ENCODE results near the gene PDE9A. TPM values are rescaled to one million over a fixed set of nuclear protein-coding genes. Genes with fewer than 3 reads are reported as not detected.
"Not testable (repeated sequence)": the region's sequence is repeated elsewhere in the genome, so short reads cannot be mapped to it uniquely, and the experiment has no call there.

The PDE9A gene
- total RNA-seq, 4 donors from 2014 or later, result 26.7 to 30.6 (median 28.7) TPM

GRCh38 chr21:42796327-42797062, 143.1 kb downstream of the PDE9A start:
- 54 to 68% methylated on average over 12 to 13 of the region's 13 CpGs for whole genome bisulfite sequencing, 2 donors
- no peak for DNase-seq (ENCODE audit: low spot score in 2 of 2)
- peaks cover 0 to 3% of the 10 kb centered on the region in 2 donors for H3K27me3 ChIP-seq
- H3K9me3 ChIP-seq, result no peaks in the 10 kb centered on the region
- H3K36me3 ChIP-seq, result no peaks in the 10 kb centered on the region
- H3K4me1 ChIP-seq, result no peaks in the 10 kb centered on the region
- no peak overlapping the region for H3K27ac ChIP-seq
- TF ChIP-seq POLR2A (IDR thresholded peaks at IDR 0.05) (no peak), CTCF (IDR thresholded peaks at IDR 0.05) (no peak), EP300 (IDR thresholded peaks at IDR 0.05) (no peak)
- no peak overlapping the region for H3K4me3 ChIP-seq

- Histone ChIP-seq H3K4me3 (no peak overlapping the region), H3K36me3 (no peaks in the 10 kb centered on the region), H3K9me3 (no peaks in the 10 kb centered on the region), H3K4me1 (no peaks in the 10 kb centered on the region), H3K27ac (no peak overlapping the region), H3K27me3 (peaks cover 0 to 3% of the 10 kb centered on the region in 2 donors)
- no peak for DNase-seq (ENCODE audit: low spot score in 2 of 2)
- no peak for TF ChIP-seq CTCF (IDR thresholded peaks at IDR 0.05)
- no peak for TF ChIP-seq POLR2A (IDR thresholded peaks at IDR 0.05)
- TF ChIP-seq EP300 (IDR thresholded peaks at IDR 0.05), result no peak
- 81 to 82% methylated on average over 7 of the region's 7 CpGs for WGBS, 2 donors
These were observed 144.1 kb downstream of the PDE9A start for GRCh38 chr21:42797522-42797921.

GRCh38 chr21:42798106-42798505, 144.7 kb downstream of the PDE9A start:
- 88 to 95% methylated on average over 6 of the region's 6 CpGs for WGBS, 2 donors
- peaks cover 0 to 3% of the 10 kb centered on the region in 2 donors for H3K27me3 ChIP-seq
- no peaks in the 10 kb centered on the region for H3K4me1 ChIP-seq
- no peak for DNase-seq (ENCODE audit: low spot score in 2 of 2)
- H3K4me3 ChIP-seq, result no peak overlapping the region
- no peaks in the 10 kb centered on the region for H3K9me3 ChIP-seq
- no peak overlapping the region for H3K27ac ChIP-seq
- H3K36me3 ChIP-seq, result no peaks in the 10 kb centered on the region
- TF ChIP-seq EP300 (IDR thresholded peaks at IDR 0.05) (no peak), POLR2A (IDR thresholded peaks at IDR 0.05) (no peak), CTCF (IDR thresholded peaks at IDR 0.05) (no peak)

GRCh38 chr21:42799516-42799915, 146.1 kb downstream of the PDE9A start:
- H3K36me3 ChIP-seq, result no peaks in the 10 kb centered on the region
- H3K4me3 ChIP-seq, result no peak overlapping the region
- DNase-seq (ENCODE audit: low spot score in 2 of 2), result no peak
- no peaks in the 10 kb centered on the region for H3K9me3 ChIP-seq
- no peaks in the 10 kb centered on the region for H3K27me3 ChIP-seq
- TF ChIP-seq CTCF (IDR thresholded peaks at IDR 0.05) (no peak), POLR2A (IDR thresholded peaks at IDR 0.05) (no peak), EP300 (IDR thresholded peaks at IDR 0.05) (no peak)
- no peak overlapping the region for H3K27ac ChIP-seq
- H3K4me1 ChIP-seq, result no peaks in the 10 kb centered on the region
- 76 to 79% methylated on average over 9 of the region's 9 CpGs for WGBS, 2 donors

- WGBS, 2 donors, result 77 to 79% methylated on average over 5 of the region's 5 CpGs
- H3K4me1 ChIP-seq, result no peaks in the 10 kb centered on the region
- no peaks in the 10 kb centered on the region for H3K9me3 ChIP-seq
- no peak for DNase-seq (ENCODE audit: low spot score in 2 of 2)
- TF ChIP-seq CTCF (IDR thresholded peaks at IDR 0.05), result no peak
- no peak for TF ChIP-seq POLR2A (IDR thresholded peaks at IDR 0.05)
- TF ChIP-seq EP300 (IDR thresholded peaks at IDR 0.05), result no peak
- H3K27me3 ChIP-seq, result no peaks in the 10 kb centered on the region
- no peak overlapping the region for H3K4me3 ChIP-seq
- no peak overlapping the region for H3K27ac ChIP-seq
- H3K36me3 ChIP-seq, result no peaks in the 10 kb centered on the region
These were observed 146.5 kb downstream of the PDE9A start for GRCh38 chr21:42799948-42800347.

- not testable (repeated sequence) for H3K4me1 ChIP-seq; H3K27me3 ChIP-seq; H3K4me3 ChIP-seq; H3K27ac ChIP-seq; H3K36me3 ChIP-seq; H3K9me3 ChIP-seq; DNase-seq (ENCODE audit: low spot score in 2 of 2)
- 86 to 89% methylated on average over 6 of the region's 6 CpGs for WGBS, 2 donors
These were observed 148.2 kb downstream of the PDE9A start for GRCh38 chr21:42801616-42802015.
